WTC11 (cell line): ENCODE results near the gene GLIPR1. TPM values are rescaled to one million over a fixed set of nuclear protein-coding genes. Genes with fewer than 3 reads are reported as not detected.

Source experiments
- ATAC-seq: fragments of 200-7000 bp; cut with Tn5 transposase; 2 replicates; pipeline ENCODE4 v1.10.0; 2021; ENCODE audit warnings: mild to moderate bottlenecking, moderate library complexity
- CTCF ChIA-PET: fragments of 300-600 bp; sonication (Branson Sonifier 250); formaldehyde crosslinking; loops from one replicate; lab custom pipeline; 2021; ENCODE audit warnings: antibody characterized with exemption; lab: Charles Lee
- POLR2A ChIA-PET: fragments of 350-600 bp; sonication (Branson Sonifier 250); formaldehyde crosslinking; loops from one replicate; lab custom pipeline; 2021; ENCODE audit warnings: antibody characterized with exemption; lab: Charles Lee
- DNase-seq: peaks from one replicate; pipeline ENCODE4 v3.0.0; 2021; ENCODE audit warnings: low spot score
- H3K27ac Mint-ChIP-seq: 2 replicates; pipeline ENCODE4 v1.8.0; 2021; ENCODE audit warnings: mixed read lengths
- H3K27me3 Mint-ChIP-seq: 2 replicates; pipeline ENCODE4 v1.8.0; 2021; ENCODE audit warnings: low read depth, mild to moderate bottlenecking, moderate library complexity, mixed read lengths
- H3K36me3 Mint-ChIP-seq: 2 replicates; pipeline ENCODE4 v1.8.0; 2021; ENCODE audit warnings: mixed read lengths
- H3K4me1 Mint-ChIP-seq: 2 replicates; pipeline ENCODE4 v1.8.0; 2022; ENCODE audit warnings: mixed read lengths
- H3K4me3 Mint-ChIP-seq: 2 replicates; pipeline ENCODE4 v1.8.0; 2021; ENCODE audit warnings: mild to moderate bottlenecking, moderate library complexity, mixed read lengths
- H3K9me3 Mint-ChIP-seq: 2 replicates; pipeline ENCODE4 v1.8.0; 2021; ENCODE audit warnings: mixed read lengths
- AR ChIP-seq: fragments of 250-450 bp; sonication (Bioruptor Pico); IDR thresholded peaks from 2 replicates; pipeline ENCODE4 v1.9.0; 2021; ENCODE audit warnings: mild to moderate bottlenecking
- ATF6 ChIP-seq: sonication (generic); formaldehyde crosslinking; IDR thresholded peaks from 2 replicates; pipeline ENCODE4 v1.8.1; 2023; ENCODE audit warnings: mild to moderate bottlenecking, missing genetic modification reagents
- CREB1 ChIP-seq: sonication (generic); formaldehyde crosslinking; IDR thresholded peaks from 2 replicates; pipeline ENCODE4 v1.8.0; 2023; ENCODE audit warnings: mild to moderate bottlenecking, missing genetic modification reagents
- CREM ChIP-seq: sonication (generic); formaldehyde crosslinking; IDR thresholded peaks from 2 replicates; pipeline ENCODE4 v1.8.1; 2022; ENCODE audit warnings: mild to moderate bottlenecking, missing genetic modification reagents, moderate library complexity
- E2F4 ChIP-seq: sonication (generic); formaldehyde crosslinking; IDR thresholded peaks from 2 replicates; pipeline ENCODE4 v1.8.1; 2022; ENCODE audit warnings: low read depth, mild to moderate bottlenecking, moderate library complexity, missing genetic modification reagents, borderline replicate concordance
- ELF4 ChIP-seq: sonication (generic); formaldehyde crosslinking; IDR thresholded peaks from 2 replicates; pipeline ENCODE4 v1.8.1; 2022; ENCODE audit warnings: low read depth, mild to moderate bottlenecking, moderate library complexity, missing genetic modification reagents
- FOXP4 ChIP-seq: sonication (generic); formaldehyde crosslinking; IDR thresholded peaks from 2 replicates; pipeline ENCODE4 v1.8.0; 2022; ENCODE audit warnings: mild to moderate bottlenecking, missing genetic modification reagents
- IRF2 ChIP-seq: sonication (generic); formaldehyde crosslinking; IDR thresholded peaks from 2 replicates; pipeline ENCODE4 v1.8.0; 2022; ENCODE audit warnings: low read depth, missing genetic modification reagents, borderline replicate concordance
- JUN ChIP-seq: sonication (generic); formaldehyde crosslinking; IDR thresholded peaks from 2 replicates; pipeline ENCODE4 v1.8.0; 2023; ENCODE audit warnings: mild to moderate bottlenecking, missing genetic modification reagents
- KAT7 ChIP-seq: sonication (generic); formaldehyde crosslinking; IDR thresholded peaks from 2 replicates; pipeline ENCODE4 v1.8.1; 2023; ENCODE audit warnings: missing genetic modification reagents, mild to moderate bottlenecking, borderline replicate concordance
- NFYB ChIP-seq: sonication (generic); formaldehyde crosslinking; conservative IDR thresholded peaks from 2 replicates; pipeline ENCODE4 v1.8.0; 2022; ENCODE audit warnings: low read depth, missing genetic modification reagents
- STAT6 ChIP-seq: sonication (generic); formaldehyde crosslinking; conservative IDR thresholded peaks from 2 replicates; pipeline ENCODE4 v1.8.1; 2023; ENCODE audit warnings: mild to moderate bottlenecking, low read depth, missing genetic modification reagents, moderate library complexity
- ZBTB21 ChIP-seq: sonication (generic); formaldehyde crosslinking; IDR thresholded peaks from 2 replicates; pipeline ENCODE4 v1.8.1; 2023; ENCODE audit warnings: mild to moderate bottlenecking, missing genetic modification reagents, borderline replicate concordance
- ZNF219 ChIP-seq: sonication (generic); formaldehyde crosslinking; IDR thresholded peaks from 2 replicates; pipeline ENCODE4 v1.8.0; 2023; ENCODE audit warnings: missing genetic modification reagents, mild to moderate bottlenecking, borderline replicate concordance
- total RNA-seq: library from RNA; stranded (reverse); gene quantifications from 3 replicates; pipeline ENCODE4 v1.2.3, GENCODE V29; 2021
- TF ChIP-seq, protein P1 (sequence below): fragments of 250-450 bp; sonication (Bioruptor Pico); IDR thresholded peaks from 2 replicates; pipeline ENCODE4 v1.9.0; 2021; ENCODE audit warnings: moderate library complexity, mild to moderate bottlenecking, inconsistent platforms, borderline replicate concordance

The GLIPR1 gene
- total RNA-seq, 1 experiment from 2014 or later = 0.28 TPM

GRCh38 chr12:75533239-75533638 is 52.7 kb downstream of the GLIPR1 start (continued):
- TF ChIP-seq ATF6 (CRISPR knock-in tag) (no peak), CREM (CRISPR knock-in tag) (no peak), ZNF219 (no peak), ZBTB21 (no peak), AR (CRISPR knock-in tag) (no peak)

DNA sequence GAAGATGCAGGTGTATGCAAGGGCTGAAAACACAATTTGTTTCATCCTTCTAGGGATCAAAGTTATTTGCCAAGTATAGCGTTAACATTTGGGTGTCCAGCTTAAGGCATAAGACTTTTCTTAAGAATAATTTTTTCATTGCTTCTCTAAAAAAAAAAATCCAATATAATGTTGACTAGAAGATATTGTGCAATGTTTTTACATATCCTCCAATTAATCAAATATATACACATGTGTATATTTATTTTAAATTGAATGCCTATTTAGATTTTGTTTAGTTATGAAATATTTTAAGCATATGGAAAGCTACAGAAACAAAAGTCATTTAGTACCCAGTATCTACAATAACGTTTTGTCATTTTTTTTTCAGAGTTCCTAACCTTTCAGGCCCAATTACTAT is 59.3 kb downstream of the GLIPR1 start:
- Mint-ChIP-seq H3K9me3 (no peaks in the 10 kb centered on the region), H3K4me3 (no peak overlapping the region), H3K27me3 (no peaks in the 10 kb centered on the region), H3K4me1 (peaks cover 4% of the 10 kb centered on the region; the same call in 1 of the 2 replicates), H3K27ac (no peak overlapping the region), H3K36me3 (no peaks in the 10 kb centered on the region)
- POLR2A ChIA-PET = no interaction called here
- CTCF ChIA-PET = interaction anchor here (1.5 kb wide), 1 partner anchor 13 kb away, joined by 4 read pairs; no protein-coding TSS in a partner anchor
- no peak for ATAC-seq
- DNase-seq = no peak
- no peak for TF ChIP-seq ELF4 (CRISPR knock-in tag)
- TF ChIP-seq NFYB (CRISPR knock-in tag) = no peak
- TF ChIP-seq JUN (CRISPR knock-in tag) = no peak
- no peak for TF ChIP-seq IRF2

DNA sequence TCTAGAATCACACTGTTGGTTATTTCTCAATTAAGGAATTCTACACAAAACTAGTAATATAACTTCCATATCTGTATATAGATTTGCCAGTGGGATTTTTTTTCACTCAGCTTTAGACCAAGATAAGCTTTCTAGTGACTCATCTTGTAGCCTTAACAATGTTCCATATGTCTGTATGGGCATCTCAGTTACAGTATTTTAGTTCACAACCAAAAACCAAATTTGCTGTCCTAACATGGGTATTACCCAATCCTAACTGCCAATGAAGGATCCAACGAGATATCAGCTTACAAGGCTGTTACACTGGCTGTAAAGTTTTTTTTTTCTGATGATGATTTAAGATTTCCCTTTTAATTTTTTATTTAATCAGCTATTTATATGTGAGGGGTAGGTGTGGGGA is 62.4 kb downstream of the GLIPR1 start:
- ATAC-seq (no peak), DNase-seq (no peak)
- Mint-ChIP-seq H3K4me3 (no peak overlapping the region), H3K27me3 (no peaks in the 10 kb centered on the region), H3K36me3 (no peaks in the 10 kb centered on the region), H3K27ac (no peak overlapping the region), H3K9me3 (no peaks in the 10 kb centered on the region), H3K4me1 (peaks cover 11% of the 10 kb centered on the region)
- TF ChIP-seq, protein P1, sequence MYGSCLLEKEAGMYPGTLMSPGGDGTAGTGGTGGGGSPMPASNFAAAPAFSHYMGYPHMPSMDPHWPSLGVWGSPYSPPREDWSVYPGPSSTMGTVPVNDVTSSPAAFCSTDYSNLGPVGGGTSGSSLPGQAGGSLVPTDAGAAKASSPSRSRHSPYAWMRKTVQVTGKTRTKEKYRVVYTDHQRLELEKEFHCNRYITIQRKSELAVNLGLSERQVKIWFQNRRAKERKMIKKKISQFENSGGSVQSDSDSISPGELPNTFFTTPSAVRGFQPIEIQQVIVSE (CRISPR knock-in tag) = no peak
- TF ChIP-seq ZBTB21 (no peak), CREB1 (no peak), E2F4 (no peak), IRF2 (no peak), STAT6 (CRISPR knock-in tag) (no peak), KAT7 (no peak), FOXP4 (CRISPR knock-in tag) (no peak)
- CTCF ChIA-PET = interaction anchor here (0.6 kb wide), 1 partner anchor 948 kb away, joined by 3 read pairs; no protein-coding TSS in a partner anchor
- POLR2A ChIA-PET = no interaction called here
